H1 (cell line): ENCODE data around the gene OCRL. TPM values are rescaled to one million over a fixed set of nuclear protein-coding genes. Genes with fewer than 3 reads are reported as not detected.

Experiments
- CTCF ChIA-PET: fragments of 300-600 bp; sonication (Branson Sonifier 250); formaldehyde crosslinking; loops from one replicate; lab custom pipeline; 2021; ENCODE audit not compliant: partially characterized antibody; lab: Charles Lee
- POLR2A ChIA-PET: fragments of 300-600 bp; sonication (Branson Sonifier 250); formaldehyde crosslinking; loops from one replicate; lab custom pipeline; 2021; ENCODE audit warnings: inconsistent platforms; ENCODE audit not compliant: partially characterized antibody; lab: Charles Lee
- DNase-seq, 2 experiments: peaks; one replicate each; pipeline versions ENCODE4 v3.0.0 to v3.0.0-alpha.2; 2010 to 2022; ENCODE audit warnings: low spot score in 2 of 2, low read depth in 1 of 2, mixed read lengths in 1 of 2
- FAIRE-seq: peaks from 2 replicates; lab custom pipeline; 2011; peaks lifted over from hg19 to GRCh38; lab: Jason Lieb, UNC
- H2AFZ ChIP-seq: 2 replicates; pipeline ENCODE4 v1.8.1; 2012; ENCODE audit warnings: low read length, inconsistent platforms
- H2AK5ac ChIP-seq: 2 replicates; pipeline ENCODE4 v1.6.1; 2013; ENCODE audit warnings: low read depth, low read length
- H2BK120ac ChIP-seq: replicated peaks from 2 replicates; pipeline ENCODE3; 2013; ENCODE audit warnings: low read depth, low read length, inconsistent platforms
- H2BK12ac ChIP-seq: 2 replicates; pipeline ENCODE4 v1.6.1; 2013; ENCODE audit warnings: low read depth, low read length
- H2BK15ac ChIP-seq: 2 replicates; pipeline ENCODE4 v1.6.1; 2013; ENCODE audit warnings: low read length
- H2BK20ac ChIP-seq: 2 replicates; pipeline ENCODE4 v1.6.1; 2013; ENCODE audit warnings: low read length
- H2BK5ac ChIP-seq: 2 replicates; pipeline ENCODE4 v1.6.1; 2013; ENCODE audit warnings: low read depth, low read length
- H3K14ac ChIP-seq: 2 replicates; pipeline ENCODE4 v1.6.1; 2013; ENCODE audit warnings: inconsistent platforms; ENCODE audit not compliant: insufficient read length
- H3K18ac ChIP-seq: 2 replicates; pipeline ENCODE4 v1.6.1; 2013; ENCODE audit warnings: low read length; ENCODE audit errors: extremely low read depth
- H3K23ac ChIP-seq: 2 replicates; pipeline ENCODE4 v1.6.1; 2013; ENCODE audit warnings: inconsistent platforms; ENCODE audit not compliant: insufficient read length
- H3K23me2 ChIP-seq: 2 replicates; pipeline ENCODE4 v1.6.1; 2013; ENCODE audit warnings: low read depth, low read length
- H3K27ac ChIP-seq: 2 replicates; pipeline ENCODE4 v1.6.1; 2011; ENCODE audit warnings: low read depth, low read length, inconsistent platforms
- H3K27me3 ChIP-seq, 4 experiments: replicated peaks in 1 of 4; 1 replicate in 1 of 4; 2 replicates in 3 of 4; pipeline versions ENCODE4 v1.6.1 to v1.8.1; 2011 to 2013; ENCODE audit warnings: low read length in 3 of 4, mild to moderate bottlenecking in 3 of 4, inconsistent platforms in 2 of 4, mixed read lengths in 2 of 4, moderate library complexity in 1 of 4; ENCODE audit not compliant: control insufficient read depth in 3 of 4, insufficient read depth in 3 of 4; ENCODE audit errors: extremely low read depth in 1 of 4
- H3K36me3 ChIP-seq, 4 experiments: 2 replicates each; pipeline versions ENCODE4 v1.6.1 to v1.8.1; 2011 to 2013; ENCODE audit warnings: mild to moderate bottlenecking in 4 of 4, low read length in 3 of 4, moderate library complexity in 2 of 4, control low read depth in 1 of 4, inconsistent platforms in 1 of 4; ENCODE audit not compliant: insufficient read depth in 4 of 4, control insufficient read depth in 2 of 4
- H3K4ac ChIP-seq: replicated peaks from 2 replicates; pipeline ENCODE3; 2013; ENCODE audit warnings: low read length, low read depth, mixed read lengths, inconsistent platforms; ENCODE audit not compliant: insufficient read length
- H3K4me1 ChIP-seq, 4 experiments: replicated peaks in 1 of 4; 1 replicate in 1 of 4; 2 replicates in 3 of 4; pipeline versions ENCODE4 v1.6.1 to v1.8.1; 2011 to 2013; ENCODE audit warnings: low read length in 3 of 4, inconsistent platforms in 2 of 4, mixed read lengths in 1 of 4; ENCODE audit not compliant: insufficient read depth in 4 of 4, control insufficient read depth in 3 of 4
- H3K4me2 ChIP-seq, 2 experiments: 2 replicates each; pipeline versions ENCODE4 v1.6.1 to v1.8.1; 2011 to 2013; ENCODE audit warnings: low read depth in 2 of 2, low read length in 2 of 2, control low read depth in 1 of 2, inconsistent platforms in 1 of 2, mild to moderate bottlenecking in 1 of 2; ENCODE audit not compliant: insufficient read depth in 1 of 2
- H3K4me3 ChIP-seq, 4 experiments: fragments of 200-600, 300-600 bp in 1 of 4; sonication (generic), shearing (Covaris generic), sonication (Bioruptor Twin) in 1 of 4; 2 replicates each; pipeline versions ENCODE4 v1.5.1 to v1.8.1; 2011 to 2016; ENCODE audit warnings: low read length in 4 of 4, low read depth in 3 of 4, control low read depth in 2 of 4, inconsistent platforms in 2 of 4, mild to moderate bottlenecking in 2 of 4, mixed read lengths in 1 of 4, moderate library complexity in 1 of 4; ENCODE audit not compliant: insufficient read depth in 2 of 4; ENCODE audit errors: extremely low read depth in 1 of 4
- H3K56ac ChIP-seq: replicated peaks from 2 replicates; pipeline ENCODE3; 2013; ENCODE audit warnings: low read depth, mild to moderate bottlenecking, mixed read lengths, low read length, inconsistent platforms; ENCODE audit not compliant: insufficient read length
- H3K79me1 ChIP-seq: 2 replicates; pipeline ENCODE4 v1.6.1; 2013; ENCODE audit warnings: low read depth, low read length, control low read depth
- H3K79me2 ChIP-seq, 2 experiments: 2 replicates each; pipeline versions ENCODE4 v1.6.1 to v1.8.1; 2012 to 2013; ENCODE audit warnings: low read length in 2 of 2, mild to moderate bottlenecking in 2 of 2, inconsistent platforms in 1 of 2; ENCODE audit not compliant: insufficient read depth in 2 of 2, control insufficient read depth in 1 of 2
- H3K9ac ChIP-seq, 4 experiments: replicated peaks in 1 of 4; 1 replicate in 1 of 4; 2 replicates in 3 of 4; pipeline versions ENCODE4 v1.6.1 to v1.8.1; 2011 to 2013; ENCODE audit warnings: low read depth in 3 of 4, low read length in 3 of 4, control low read depth in 2 of 4, mild to moderate bottlenecking in 2 of 4, moderate library complexity in 2 of 4, inconsistent platforms in 1 of 4; ENCODE audit errors: extremely low read depth in 1 of 4
- H3K9me3 ChIP-seq, 2 experiments: 2 replicates each; pipeline versions ENCODE4 v1.6.1 to v1.8.1; 2012 to 2013; ENCODE audit warnings: mild to moderate bottlenecking in 2 of 2, moderate library complexity in 2 of 2, control low read depth in 1 of 2, inconsistent platforms in 1 of 2, low read depth in 1 of 2, low read length in 1 of 2, mixed read lengths in 1 of 2; ENCODE audit not compliant: insufficient read depth in 2 of 2
- H4K20me1 ChIP-seq, 2 experiments: replicated peaks in 1 of 2; 2 replicates each; pipeline versions ENCODE3 to v1.8.1; 2011 to 2013; ENCODE audit warnings: inconsistent platforms in 2 of 2, low read length in 2 of 2, mild to moderate bottlenecking in 1 of 2; ENCODE audit not compliant: insufficient read depth in 2 of 2, control insufficient read depth in 1 of 2
- H4K5ac ChIP-seq: 2 replicates; pipeline ENCODE4 v1.6.1; 2013; ENCODE audit warnings: low read length, low read depth, mixed read lengths, inconsistent platforms; ENCODE audit not compliant: insufficient read length
- H4K8ac ChIP-seq: 2 replicates; pipeline ENCODE4 v1.8.0; 2013; ENCODE audit warnings: mild to moderate bottlenecking, moderate library complexity, low read length, inconsistent platforms; ENCODE audit not compliant: insufficient read depth; ENCODE audit errors: extremely low read depth
- H4K91ac ChIP-seq: replicated peaks from 2 replicates; pipeline ENCODE3; 2013; ENCODE audit warnings: low read length, mixed read lengths, inconsistent platforms; ENCODE audit not compliant: insufficient read length
- CREB1 ChIP-seq: IDR thresholded peaks from 2 replicates; pipeline ENCODE4 v1.6.1; 2012; ENCODE audit warnings: inconsistent platforms
- KDM4A ChIP-seq: IDR thresholded peaks from one replicate; pipeline ENCODE4 v1.7.1; 2012; ENCODE audit warnings: low read depth, mild to moderate bottlenecking, moderate library complexity, low read length, inconsistent platforms; ENCODE audit not compliant: severe bottlenecking
- MAX ChIP-seq: IDR thresholded peaks from 2 replicates; pipeline ENCODE4 v1.6.1; 2012; ENCODE audit warnings: inconsistent platforms
- NANOG ChIP-seq: IDR thresholded peaks from 2 replicates; pipeline ENCODE4 v1.6.1; 2011; ENCODE audit warnings: low read length, low read depth, mild to moderate bottlenecking, inconsistent platforms; ENCODE audit not compliant: insufficient read depth, poor library complexity, severe bottlenecking
- PHF8 ChIP-seq: fragments of 200-600 bp; sonication (generic); conservative IDR thresholded peaks from 2 replicates; pipeline ENCODE4 v1.7.1; 2012; ENCODE audit warnings: low read depth, mild to moderate bottlenecking, inconsistent platforms, low read length, moderate library complexity
- POU5F1 ChIP-seq: IDR thresholded peaks from 2 replicates; pipeline ENCODE4 v1.6.1; 2011; ENCODE audit warnings: low read depth, mild to moderate bottlenecking, low read length, moderate library complexity
- RFX5 ChIP-seq: IDR thresholded peaks from 2 replicates; pipeline ENCODE4 v1.6.1; 2011; ENCODE audit warnings: low read depth, low read length, improper control_type of control experiment, borderline replicate concordance
- RNF2 ChIP-seq: fragments of 200-900, 300-1000 bp; sonication (generic); IDR thresholded peaks from 2 replicates; pipeline ENCODE4 v1.7.1; 2016; ENCODE audit warnings: borderline replicate concordance, low read depth, mild to moderate bottlenecking, antibody characterized with exemption, low read length; ENCODE audit not compliant: poor library complexity, severe bottlenecking; ENCODE audit errors: missing control alignments
- RXRA ChIP-seq: IDR thresholded peaks from 2 replicates; pipeline ENCODE4 v1.6.1; 2011; ENCODE audit warnings: low read depth, mild to moderate bottlenecking, low read length, moderate library complexity; ENCODE audit not compliant: insufficient read depth
- SIX5 ChIP-seq: IDR thresholded peaks from 2 replicates; pipeline ENCODE4 v1.6.1; 2011; ENCODE audit warnings: mild to moderate bottlenecking, low read depth, low read length
- SP4 ChIP-seq: IDR thresholded peaks from 2 replicates; pipeline ENCODE4 v1.6.1; 2012; ENCODE audit warnings: low read length, inconsistent platforms
- USF2 ChIP-seq: IDR thresholded peaks from 2 replicates; pipeline ENCODE4 v1.6.1; 2011; ENCODE audit warnings: low read length, improper control_type of control experiment
- WGBS, 2 experiments: shearing (Covaris generic) in 1 of 2; methylation state at CpG; one replicate each; pipeline versions ENCODE4 v1.1.6 to v1.1.7; 2013 to 2015; ENCODE audit warnings: low lambda C conversion rate in 2 of 2, mixed read lengths in 2 of 2, inconsistent platforms in 1 of 2, low coverage in 1 of 2, missing lambda C conversion rate in 1 of 2; ENCODE audit not compliant: insufficient replicate concordance in 2 of 2, insufficient coverage in 1 of 2, insufficient read length in 1 of 2; ENCODE audit errors: extremely low coverage in 1 of 2, missing lambda C conversion rate in 1 of 2; 5-methylcytosine and 5-hydroxymethylcytosine counted together
- polyA plus RNA-seq, 7 experiments: library from polyadenylated mRNA; depleted of rRNA in 3 of 7; stranded (reverse) in 5 of 7; unstranded in 2 of 7; fragments of >200 nt in 5 of 7; fragments of 200-250 nt in 2 of 7; gene quantifications; 1 replicate in 5 of 7; 2 replicates in 1 of 7; 4 replicates in 1 of 7; pipeline versions ENCODE4 v1.2.1 to v1.2.3, GENCODE V29; 2011 to 2013; ENCODE audit warnings: missing spikeins in 2 of 7, mixed read lengths in 2 of 7
- total RNA-seq: library from RNA; stranded (reverse); fragmentation: NEBNext Ultra II Directional; extraction: Animal tissue kit (Norgen Biotek cat#: 25700); gene quantifications from 2 replicates; pipeline ENCODE4 v1.2.1, GENCODE V29; 2021

Gene OCRL
- total and polyA plus RNA-seq, 2 of the 8 experiments (the other 6 are each of a cell fraction or from before 2014, with no cell fraction given), result 12.7 to 15.1 TPM

- Histone ChIP-seq H3K27ac (no peak overlapping the region), H3K27me3 (no peaks in the 10 kb centered on the region), H3K9me3 (no peaks in the 10 kb centered on the region), H3K4me2 (peak overlapping the region; percentile 63 to 80), H3K79me1 (no peaks in the 10 kb centered on the region), H4K91ac (no peak overlapping the region), H2AK5ac (no peak overlapping the region), H2BK12ac (no peak overlapping the region), H2BK120ac (no peak overlapping the region), H2BK20ac (no peak overlapping the region), H2BK15ac (no peak overlapping the region), H2AFZ (no peak overlapping the region), H3K23me2 (no peaks in the 10 kb centered on the region), H4K5ac (no peak overlapping the region), H3K4me3 (peak overlapping the region in 3 of 4 experiments; percentile 59 to 99 (median 69); a peak in 4 of 8 replicates), H4K8ac (no peak overlapping the region), H4K20me1 (no peaks in the 10 kb centered on the region), H3K4ac (no peak overlapping the region), H3K14ac (no peak overlapping the region), H3K4me1 (no peaks in the 10 kb centered on the region; a peak in 1 of 7 replicates), H3K56ac (no peak overlapping the region), H3K9ac (no peak overlapping the region), H3K23ac (no peak overlapping the region), H3K36me3 (no peaks in the 10 kb centered on the region), H3K18ac (no peak overlapping the region), H2BK5ac (no peak overlapping the region), H3K79me2 (peaks cover 3 to 28% of the 10 kb centered on the region in 2 experiments; a peak in 3 of 4 replicates)
- CTCF ChIA-PET, result interaction anchor here (1.5 to 1.6 kb wide), 2 partner anchors 16 to 17 kb away, joined by 3 read pairs; partner anchors contain the start of gene OCRL
- DNase-seq, result no peak
- FAIRE-seq, result no peak
- 83% methylated on average over 3 of the region's 3 CpGs; no CpG with 5 or more reads in 1 of the 2 experiments for WGBS, 2 experiments
- POLR2A ChIA-PET, result no interaction called here
- no peak for TF ChIP-seq RFX5
- no peak for TF ChIP-seq NANOG
- no peak for TF ChIP-seq SIX5
- TF ChIP-seq PHF8, result no peak
- TF ChIP-seq RXRA, result no peak
- no peak for TF ChIP-seq KDM4A
- TF ChIP-seq RNF2, result no peak
- no peak for TF ChIP-seq USF2
- TF ChIP-seq CREB1, result no peak
- TF ChIP-seq MAX, result no peak
- TF ChIP-seq POU5F1, result no peak
- no peak for TF ChIP-seq SP4
These were observed 15.7 kb upstream of the OCRL start for GRCh38 chrX:129524250-129524850.
